Breast epithelium (tissue), 3 donors: ENCODE data around the gene CDH6.

Experiments
- CTCF ChIP-seq, 3 donors: fragments of 450-650 bp; IDR thresholded peaks; one replicate each; pipeline ENCODE4 v1.5.1; 2016 to 2017; ENCODE audit warnings: antibody characterized with exemption in 3 of 3, mild to moderate bottlenecking in 3 of 3, moderate library complexity in 3 of 3
- POLR2A ChIP-seq: fragments of 450-650 bp; IDR thresholded peaks from one replicate; pipeline ENCODE4 v1.6.1; 2016; ENCODE audit warnings: antibody characterized with exemption, mild to moderate bottlenecking, moderate library complexity

DNA sequence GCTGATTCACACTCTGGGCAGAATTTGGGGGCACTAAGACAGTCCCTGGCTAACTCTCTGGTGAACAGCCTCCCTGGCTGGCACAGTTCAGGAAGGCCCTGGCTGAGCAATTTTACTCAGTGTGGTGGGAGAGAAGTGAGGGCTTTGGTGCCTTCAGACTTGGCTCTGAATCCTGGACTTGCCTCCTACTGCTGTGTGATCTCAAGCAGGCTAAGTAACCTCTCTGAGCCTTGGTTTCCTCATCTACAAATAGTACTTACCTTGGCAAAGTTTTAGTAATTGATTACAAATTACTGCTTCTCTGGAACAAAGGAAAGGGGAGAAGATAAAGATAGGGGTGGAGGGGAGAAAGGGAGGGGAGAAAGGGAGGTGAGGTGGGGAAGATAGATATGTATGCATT lies 184.7 kb downstream of the CDH6 start:
- no peak for TF ChIP-seq CTCF (IDR thresholded peaks at IDR 0.05)
- no peak for TF ChIP-seq POLR2A
